GM12891 (cell line): ENCODE measurements around the gene TIGD3.

Source experiments
- PAX5 ChIP-seq: IDR thresholded peaks from 2 replicates; pipeline ENCODE4 v1.6.1; 2011; ENCODE audit warnings: low read length, moderate library complexity, mild to moderate bottlenecking; ENCODE audit not compliant: insufficient read depth, severe bottlenecking
- POLR2A ChIP-seq: IDR thresholded peaks from 2 replicates; pipeline ENCODE4 v1.6.1; 2011; ENCODE audit warnings: low read depth, low read length, control low read depth
- POLR2AphosphoS5 ChIP-seq: IDR thresholded peaks from 2 replicates; pipeline ENCODE4 v1.6.1; 2011; ENCODE audit warnings: low read depth, low read length, control low read depth
- TAF1 ChIP-seq: IDR thresholded peaks from 2 replicates; pipeline ENCODE4 v1.6.1; 2011; ENCODE audit warnings: low read depth, low read length, control low read depth

- TF ChIP-seq POLR2A (no peak), PAX5 (no peak), TAF1 (no peak), POLR2AphosphoS5 (no peak)
Observed at GRCh38 chr11:65308281-65308891, 46.2 kb upstream of the TIGD3 start.
